Upper lobe of left lung (tissue), 4 donors: ENCODE data around the gene RGS12.

Source experiments
- CTCF ChIP-seq, 6 experiments: fragments of 450-650 bp in 4 of 6; fragments of 200-600 bp in 2 of 6; sonication (generic) in 2 of 6; IDR thresholded peaks; one replicate each; pipeline ENCODE4 v1.5.1; 2016 to 2019; ENCODE audit warnings: antibody characterized with exemption in 6 of 6
- POLR2A ChIP-seq, 4 donors: fragments of 450-650 bp; IDR thresholded peaks; one replicate each; pipeline ENCODE4 v1.5.1; 2016 to 2017; ENCODE audit warnings: antibody characterized with exemption in 4 of 4, mild to moderate bottlenecking in 2 of 4

DNA sequence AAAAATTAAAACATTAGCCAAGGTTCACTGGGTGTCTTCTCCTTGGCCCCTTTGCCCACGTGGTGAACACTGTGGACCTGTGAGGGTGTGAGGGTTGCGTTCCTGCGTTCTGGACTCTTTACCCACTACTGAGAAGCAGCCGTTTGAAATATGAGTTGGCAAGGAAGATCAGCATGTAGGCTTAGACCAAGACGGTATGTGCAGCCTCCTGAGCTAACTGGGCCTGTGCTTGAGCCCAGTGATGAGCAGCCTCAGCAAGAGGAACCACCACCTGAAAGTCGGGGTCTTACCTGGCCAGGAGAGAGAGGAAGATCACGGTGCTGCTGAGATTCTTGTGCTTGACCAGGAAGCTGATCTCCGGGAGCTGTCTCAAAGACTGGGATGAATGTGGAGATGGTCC is 19.5 kb downstream of the RGS12 start:
- TF ChIP-seq CTCF (IDR thresholded peaks at IDR 0.05) = no peak
- no peak for TF ChIP-seq POLR2A (IDR thresholded peaks at IDR 0.05)
